T-helper 9 cell (primary cell): ENCODE data around the gene CASP2.
"Not testable (repeated sequence)": the region's sequence is repeated elsewhere in the genome, so short reads cannot be mapped to it uniquely, and the experiment has no call there.

Source experiments
- DNase-seq: peaks from one replicate; pipeline ENCODE4 v3.0.0-alpha.2; 2020
- total RNA-seq, 2 donors: gene quantifications; one replicate each; lab custom pipeline; 2026; lab: John Stamatoyannopoulos, UW

CASP2 gene
- total RNA-seq = 31.6 to 62.0 reads per million in 2 donors

DNA sequence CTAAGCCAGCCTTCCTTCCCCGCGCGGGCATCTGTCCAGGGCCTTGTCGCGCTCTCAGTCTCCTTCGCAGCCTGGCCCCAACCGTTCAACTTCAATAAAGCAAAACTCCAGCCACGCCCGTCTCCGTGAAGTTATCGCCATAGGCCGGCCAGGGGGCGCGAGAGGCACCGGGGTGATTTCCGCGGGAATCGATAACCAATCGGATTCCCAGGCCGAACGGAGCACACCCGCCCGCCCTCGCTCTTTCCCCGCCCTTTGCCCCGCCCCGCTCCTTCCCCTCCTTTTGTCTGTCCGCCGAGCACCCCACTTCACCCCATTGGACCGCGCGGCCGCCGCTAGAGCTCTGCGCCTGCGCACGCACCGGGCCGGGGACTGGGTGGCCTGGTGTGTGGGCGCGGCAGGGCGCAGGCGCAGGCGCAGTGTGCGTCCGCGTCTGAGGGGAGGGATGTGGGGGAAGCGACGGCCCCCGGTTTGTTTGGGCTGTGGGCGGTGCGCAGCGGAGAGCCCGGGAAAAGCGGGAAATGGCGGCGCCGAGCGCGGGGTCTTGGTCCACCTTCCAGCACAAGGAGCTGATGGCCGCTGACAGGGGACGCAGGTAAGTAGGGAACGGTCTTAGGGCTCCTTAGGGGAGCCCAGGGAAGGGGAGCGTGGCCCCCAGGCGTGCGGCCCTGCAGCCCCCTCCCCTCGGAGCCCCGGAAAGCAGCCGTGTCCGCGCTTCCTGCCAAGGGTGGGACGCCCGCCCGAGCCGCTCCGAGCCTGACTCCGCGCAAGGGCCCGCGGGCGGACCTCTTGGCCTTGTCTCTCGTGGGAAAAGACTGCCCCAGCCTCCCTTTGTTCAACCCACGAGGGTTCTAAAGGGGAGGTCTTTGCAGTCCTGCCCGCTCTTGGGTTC lies at the start of gene CASP2:
Gene CASP2 (plus strand): TSS at position 417 of the 892 bp plus-strand sequence. CDS start 105 bp downstream, at position 522.
- peak; percentile 99 for DNase-seq

GRCh38 chr7:143239813-143240212 lies 48.3 kb upstream of the CASP2 start:
- DNase-seq = no peak

DNA sequence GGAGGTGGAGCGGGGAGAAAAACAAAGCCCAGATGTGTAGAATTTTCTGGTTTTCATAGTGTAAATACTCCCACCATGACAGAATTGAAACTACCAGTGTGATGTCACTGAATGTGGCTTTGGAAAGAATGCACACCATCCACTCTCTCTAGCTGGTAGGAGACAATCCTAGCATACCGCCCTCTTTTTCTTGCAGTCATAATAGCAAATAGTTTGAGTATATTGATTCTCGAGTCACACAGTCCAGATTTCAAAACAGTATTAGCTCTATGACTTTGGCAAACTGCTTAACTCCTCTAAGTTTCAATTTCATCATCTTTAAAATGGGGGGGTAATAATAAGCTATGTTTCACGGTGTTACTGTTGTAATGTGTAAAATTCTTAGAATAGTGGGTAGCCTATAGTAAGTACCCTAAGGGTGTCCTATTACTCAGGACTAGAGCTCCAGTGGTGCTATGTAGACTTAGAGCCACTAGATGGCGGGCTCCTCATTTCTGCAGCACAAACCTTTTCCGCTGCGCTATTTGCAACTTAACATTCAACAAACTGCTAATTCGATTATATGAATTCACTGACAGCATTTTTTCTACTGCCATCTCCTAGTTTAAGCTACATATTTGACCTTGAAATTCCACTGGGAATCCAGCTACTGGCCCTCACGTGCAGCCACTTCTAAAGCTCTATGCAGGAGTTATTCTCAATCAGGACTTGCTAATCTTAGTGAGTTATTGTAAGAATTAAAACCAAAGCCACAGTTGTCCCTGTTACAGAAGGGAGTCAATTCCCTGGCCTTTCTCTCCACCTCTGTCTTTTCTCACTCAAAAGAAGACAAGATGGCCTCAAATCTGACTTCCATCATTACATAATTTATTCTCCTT lies 47.6 kb upstream of the CASP2 start:
- DNase-seq = peak; percentile 46

GRCh38 chr7:143242306-143242705 lies 45.8 kb upstream of the CASP2 start:
- DNase-seq = no peak

DNA sequence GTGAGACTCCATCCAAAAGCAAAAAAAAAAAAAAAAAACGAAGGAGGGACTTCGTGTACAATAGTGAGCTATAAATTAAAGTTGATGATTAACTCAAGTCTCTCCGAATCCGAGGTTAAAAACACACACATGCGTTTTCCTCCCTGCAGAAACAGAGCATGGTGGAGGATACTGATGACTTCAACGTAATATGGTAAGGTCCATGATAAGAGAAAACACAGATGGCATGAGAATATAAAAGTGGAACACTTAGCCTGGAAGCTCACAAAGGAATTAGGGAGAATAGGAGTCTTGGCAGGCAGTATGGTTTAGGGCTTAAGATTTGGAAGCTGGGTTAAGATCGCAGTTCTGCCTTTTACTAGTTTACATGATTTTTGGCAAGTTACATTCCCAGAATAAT lies 45.0 kb upstream of the CASP2 start:
- no peak for DNase-seq

DNA sequence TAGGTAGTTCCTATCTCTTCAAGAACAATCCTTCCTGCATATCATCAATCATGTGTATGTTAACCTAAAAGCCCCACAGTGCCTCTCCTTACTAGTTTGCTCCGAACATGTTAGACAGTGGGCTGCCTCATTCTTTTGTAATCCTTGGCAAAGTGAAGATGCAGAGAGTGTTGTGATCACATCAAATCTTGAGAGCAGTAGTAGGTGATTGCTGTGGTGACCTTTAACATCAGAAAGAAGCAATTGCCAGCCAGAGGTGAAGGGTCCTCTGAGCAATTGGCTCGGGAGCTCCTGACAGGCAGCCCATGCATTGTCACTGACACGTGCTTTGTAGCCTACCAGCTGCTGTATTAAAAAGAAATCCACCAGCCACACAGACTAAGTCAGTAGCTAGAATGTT lies 44.5 kb upstream of the CASP2 start:
- DNase-seq = no peak

DNA sequence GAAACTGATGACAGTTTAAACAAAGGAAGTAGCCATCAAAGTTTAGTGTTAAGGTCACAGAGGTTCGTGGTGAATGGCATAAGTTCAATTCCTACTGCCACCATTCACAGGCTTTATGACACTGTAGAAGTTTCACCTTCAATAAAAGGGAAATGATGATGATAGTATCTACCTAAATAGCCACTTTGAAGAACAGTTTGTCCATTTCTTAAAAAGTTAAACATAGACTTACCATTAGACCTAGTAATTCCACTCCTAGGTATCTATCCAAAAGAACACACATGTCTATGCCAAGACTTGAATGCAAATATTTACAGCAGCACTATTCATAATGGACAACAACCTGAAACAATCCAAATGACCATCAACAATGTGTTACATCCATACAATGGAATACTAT lies 43.8 kb upstream of the CASP2 start:
- no peak for DNase-seq

- no peak for DNase-seq
Measured at GRCh38 chr7:143245123-143245522, 43.0 kb upstream of the CASP2 start.

DNA sequence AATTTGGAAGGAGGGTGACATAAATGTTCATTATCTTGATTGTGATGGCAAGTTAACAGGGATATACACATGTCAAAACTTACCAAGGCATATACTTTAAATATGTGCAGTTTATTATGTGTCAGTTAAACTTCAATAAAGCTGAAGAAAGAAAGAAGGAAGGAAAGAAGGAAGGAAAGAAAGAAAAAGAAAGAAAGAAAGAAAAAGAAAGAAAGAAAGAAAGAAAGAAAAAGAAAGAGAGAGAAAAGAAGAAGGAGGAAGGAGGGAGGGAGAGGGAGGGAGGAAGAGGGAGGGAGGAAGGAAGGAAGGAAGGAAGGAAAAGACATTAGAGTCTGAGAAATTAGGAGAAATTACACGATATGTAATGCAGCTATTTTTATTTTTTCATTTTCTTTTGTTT lies 40.8 kb upstream of the CASP2 start:
- no peak for DNase-seq

- no peak for DNase-seq
Measured at GRCh38 chr7:143248761-143249354, 39.3 kb upstream of the CASP2 start.

GRCh38 chr7:143250199-143250598 lies 38.0 kb upstream of the CASP2 start:
- DNase-seq = no peak

- no peak for DNase-seq
Measured at GRCh38 chr7:143250822-143251221, 37.3 kb upstream of the CASP2 start.

- no peak for DNase-seq
Measured at GRCh38 chr7:143252006-143252405, 36.1 kb upstream of the CASP2 start.

DNA sequence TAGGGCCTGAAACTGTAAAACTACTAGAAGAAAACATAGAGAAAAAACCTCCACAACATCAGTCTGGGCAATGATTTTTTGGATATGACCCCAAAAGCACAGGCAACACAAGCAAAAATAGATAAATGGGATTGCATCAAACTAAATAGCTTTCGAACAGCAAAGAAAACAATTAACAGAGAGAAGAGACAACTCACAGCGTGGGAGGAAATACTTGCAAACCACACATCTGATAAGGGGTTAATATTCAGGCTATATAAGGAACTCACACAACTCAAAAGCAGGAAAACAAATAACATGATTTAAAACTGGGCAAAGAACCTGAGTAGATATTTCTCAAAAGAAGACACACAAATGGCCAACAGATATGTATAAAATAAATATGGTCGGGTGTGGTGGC lies 32.6 kb upstream of the CASP2 start:
- DNase-seq = no peak

GRCh38 chr7:143256325-143256724 lies 31.8 kb upstream of the CASP2 start:
- no peak for DNase-seq

GRCh38 chr7:143256932-143257331 lies 31.2 kb upstream of the CASP2 start:
- DNase-seq = no peak

DNA sequence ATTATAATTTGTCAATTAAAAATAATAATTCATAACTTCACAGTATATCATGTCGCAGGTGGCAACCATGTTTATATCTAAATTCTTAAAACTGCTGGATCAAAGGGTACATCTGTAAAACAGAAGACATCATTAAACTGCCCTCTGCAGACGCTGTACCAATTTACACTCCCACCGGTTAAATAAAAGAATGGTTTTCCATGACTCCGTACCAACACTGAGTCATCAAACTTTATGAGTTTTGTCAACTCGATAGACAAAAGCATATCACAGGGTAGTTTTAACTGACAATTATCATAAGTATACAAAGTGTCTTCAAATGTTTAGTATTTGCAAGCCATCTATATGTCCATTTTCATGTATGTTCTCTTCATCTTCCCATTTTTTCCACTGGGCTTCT lies 30.6 kb upstream of the CASP2 start:
- no peak for DNase-seq

GRCh38 chr7:143258831-143259230 lies 29.3 kb upstream of the CASP2 start:
- DNase-seq = no peak

GRCh38 chr7:143259765-143260164 lies 28.4 kb upstream of the CASP2 start:
- no peak for DNase-seq

DNA sequence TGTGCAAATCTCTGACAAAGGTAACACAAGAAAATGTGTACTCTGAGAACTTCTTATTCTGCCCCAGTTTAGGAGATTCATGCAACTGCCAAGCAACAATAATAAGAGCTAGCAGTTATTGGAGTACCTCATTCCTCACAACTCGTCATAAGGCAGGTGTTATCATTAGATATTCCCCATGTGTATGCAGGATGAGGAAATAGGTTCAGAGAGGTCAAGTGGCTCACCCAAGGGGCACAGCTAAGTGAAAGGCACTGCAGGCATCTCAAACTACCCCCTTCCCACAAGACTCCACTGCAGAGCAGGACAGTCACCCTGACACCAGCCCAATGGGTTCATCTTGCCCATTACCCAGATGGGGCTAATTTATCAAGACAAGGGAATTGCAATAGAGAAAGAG lies 26.2 kb upstream of the CASP2 start:
- no peak for DNase-seq

GRCh38 chr7:143263266-143264195 lies 24.6 kb upstream of the CASP2 start, which contains the start of gene GSTK1:
GSTK1 (plus strand) TSS chr7:143263441; CDS start chr7:143263514, 73 bp downstream.
- peak; percentile 69 for DNase-seq

- DNase-seq = not testable (repeated sequence)
Measured at GRCh38 chr7:143264196-143264568, 24.0 kb upstream of the CASP2 start.
